GM19395 (cell line): ENCODE data around the gene HIPK2.
A peak's percentile ranks its signal among the peaks of the same experiment; 100 is the strongest.

Source experiments
- ATAC-seq: cut with Tn5 transposase; IDR thresholded peaks from one replicate; pipeline ENCODE4 v1.9.1; 2021; ENCODE audit warnings: mild to moderate bottlenecking, moderate library complexity; ENCODE audit not compliant: unreplicated experiment

HIPK2 gene

GRCh38 chr7:139658296-139658695, 119.5 kb downstream of the HIPK2 start:
- ATAC-seq: no peak

DNA sequence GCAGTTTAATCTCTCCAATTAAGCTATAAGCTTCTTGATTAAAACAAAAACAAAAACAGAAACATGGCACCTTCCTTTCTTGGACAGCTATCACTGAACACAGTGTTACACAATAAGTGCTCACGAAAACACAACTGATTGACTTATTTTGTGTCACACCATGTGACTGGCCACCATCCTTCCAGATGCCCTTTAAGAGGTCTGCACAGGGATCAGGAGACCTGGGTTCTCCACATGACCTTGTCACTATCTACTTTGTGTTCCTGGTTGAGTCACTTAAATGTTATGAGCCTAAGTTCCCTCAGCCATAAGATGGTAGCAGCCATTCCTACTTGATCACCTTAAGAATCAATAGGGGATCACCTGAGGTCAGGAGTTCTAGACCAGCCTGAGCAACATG, 120.1 kb downstream of the HIPK2 start:
- ATAC-seq: no peak

DNA sequence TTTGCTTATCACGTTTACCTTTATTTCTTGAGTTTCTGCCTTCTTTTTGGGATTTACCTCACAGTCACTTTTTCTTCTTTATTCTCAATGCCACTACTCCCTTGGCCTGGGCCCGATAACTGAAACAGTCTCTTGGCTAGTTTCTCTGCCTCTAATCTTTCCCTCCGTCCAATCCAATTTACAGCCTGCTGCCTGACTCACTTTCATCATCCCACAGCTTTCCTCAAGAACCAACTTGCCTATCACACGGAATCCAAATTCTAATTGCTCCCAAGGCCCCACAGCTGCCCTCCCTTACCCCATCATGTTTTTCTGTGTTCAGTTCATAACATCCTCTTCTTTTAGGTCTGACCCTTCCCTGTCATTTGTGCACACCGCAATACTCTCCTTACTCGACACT, 121.4 kb downstream of the HIPK2 start:
- no peak for ATAC-seq

DNA sequence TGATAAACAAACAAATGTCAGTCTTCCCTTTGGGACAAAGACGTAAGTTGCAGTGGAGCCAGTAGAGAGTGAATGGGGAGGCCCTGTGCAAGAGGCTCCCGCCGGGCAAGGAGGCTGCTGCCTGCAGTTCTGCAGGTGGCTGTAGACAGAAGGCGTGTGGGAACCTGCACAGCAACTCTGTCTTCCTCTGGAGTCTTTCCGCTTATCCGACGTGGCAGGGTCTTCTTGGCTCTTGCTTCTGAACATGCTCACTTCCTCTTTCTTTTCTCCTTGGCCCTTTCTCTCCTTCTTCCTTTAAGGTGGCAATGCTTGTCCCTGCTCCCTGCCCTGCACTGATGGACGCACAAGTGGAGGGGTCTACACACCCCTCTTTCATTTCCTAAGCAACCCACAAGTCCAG, 122.5 kb downstream of the HIPK2 start:
- peak; percentile 72 for ATAC-seq

GRCh38 chr7:139654276-139655181, 123.3 kb downstream of the HIPK2 start:
- no peak for ATAC-seq

- ATAC-seq: no peak
Measured at GRCh38 chr7:139651914-139652313, 125.9 kb downstream of the HIPK2 start.

DNA sequence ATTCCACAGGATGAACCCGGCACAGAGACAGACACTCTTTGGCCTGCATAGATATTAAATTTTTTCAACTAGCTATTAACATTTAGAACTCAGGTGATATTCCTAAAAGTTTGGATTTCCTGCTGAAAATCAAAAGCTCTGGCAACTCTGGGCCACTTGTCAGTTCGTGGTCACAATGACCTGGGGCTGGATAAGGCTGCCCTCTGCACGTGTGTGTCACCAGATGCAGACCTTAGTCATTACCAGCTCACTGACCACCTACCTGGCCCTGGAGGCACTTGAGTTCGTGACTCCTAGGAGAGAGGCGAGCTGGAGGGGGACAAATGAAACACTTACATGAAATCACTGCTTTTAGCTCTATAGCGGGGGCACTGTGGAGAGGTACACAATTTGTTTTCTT, 126.5 kb downstream of the HIPK2 start:
- ATAC-seq: no peak

GRCh38 chr7:139650429-139651100, 127.2 kb downstream of the HIPK2 start:
- ATAC-seq: no peak

GRCh38 chr7:139648941-139649425, 128.8 kb downstream of the HIPK2 start:
- peak; percentile 85 for ATAC-seq

GRCh38 chr7:139648391-139648861, 129.4 kb downstream of the HIPK2 start:
- ATAC-seq: peak; percentile 6

DNA sequence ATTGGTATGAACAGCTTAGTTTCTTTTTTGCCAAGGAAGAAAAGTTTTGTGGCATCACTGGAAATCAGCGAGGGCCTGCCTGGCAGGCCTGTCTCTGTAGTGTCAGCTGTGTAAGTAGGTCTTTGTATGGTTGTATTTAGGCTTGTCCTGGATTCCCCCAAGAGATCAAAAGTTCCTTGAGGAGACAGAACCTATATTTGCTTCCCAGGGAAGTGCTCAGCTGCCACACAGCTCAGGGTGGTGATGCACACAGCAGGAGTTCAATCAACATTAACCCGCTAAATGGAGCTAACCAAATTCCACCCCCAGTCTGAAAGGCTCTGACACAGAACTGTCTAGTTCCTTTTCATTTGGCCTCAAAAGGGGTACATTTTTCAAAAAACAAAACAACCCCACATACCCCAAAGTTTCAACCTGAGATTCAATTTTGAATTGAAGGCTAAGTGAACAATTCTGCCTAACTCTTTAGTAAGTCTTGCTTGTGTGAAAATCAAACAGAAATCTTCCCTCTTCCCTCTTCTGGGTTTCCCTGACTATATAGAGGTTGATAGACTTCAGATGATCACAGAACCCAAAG, 129.9 kb downstream of the HIPK2 start:
- no peak for ATAC-seq

DNA sequence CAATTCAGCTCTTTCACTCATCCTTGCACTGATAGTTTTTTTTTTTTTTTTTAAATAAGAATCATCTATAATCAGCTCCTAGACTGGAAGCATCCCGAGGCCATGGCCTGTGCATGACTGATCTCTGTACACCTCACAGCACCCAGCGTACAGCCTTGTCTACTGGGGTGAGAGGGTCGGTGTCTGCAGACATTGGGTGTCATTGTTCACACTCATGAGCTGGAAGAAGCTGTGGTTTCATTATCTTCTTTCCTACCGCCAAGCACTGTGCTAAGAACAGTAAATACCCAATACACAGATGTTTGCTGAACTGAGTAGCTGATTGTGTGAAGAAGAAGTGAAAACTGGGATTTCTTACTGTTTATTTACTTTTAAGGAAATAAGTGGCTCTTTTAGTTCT, 130.7 kb downstream of the HIPK2 start:
- ATAC-seq: no peak

GRCh38 chr7:139646566-139646965, 131.2 kb downstream of the HIPK2 start:
- ATAC-seq: no peak

- no peak for ATAC-seq
Measured at GRCh38 chr7:139645572-139646523, 131.9 kb downstream of the HIPK2 start.

DNA sequence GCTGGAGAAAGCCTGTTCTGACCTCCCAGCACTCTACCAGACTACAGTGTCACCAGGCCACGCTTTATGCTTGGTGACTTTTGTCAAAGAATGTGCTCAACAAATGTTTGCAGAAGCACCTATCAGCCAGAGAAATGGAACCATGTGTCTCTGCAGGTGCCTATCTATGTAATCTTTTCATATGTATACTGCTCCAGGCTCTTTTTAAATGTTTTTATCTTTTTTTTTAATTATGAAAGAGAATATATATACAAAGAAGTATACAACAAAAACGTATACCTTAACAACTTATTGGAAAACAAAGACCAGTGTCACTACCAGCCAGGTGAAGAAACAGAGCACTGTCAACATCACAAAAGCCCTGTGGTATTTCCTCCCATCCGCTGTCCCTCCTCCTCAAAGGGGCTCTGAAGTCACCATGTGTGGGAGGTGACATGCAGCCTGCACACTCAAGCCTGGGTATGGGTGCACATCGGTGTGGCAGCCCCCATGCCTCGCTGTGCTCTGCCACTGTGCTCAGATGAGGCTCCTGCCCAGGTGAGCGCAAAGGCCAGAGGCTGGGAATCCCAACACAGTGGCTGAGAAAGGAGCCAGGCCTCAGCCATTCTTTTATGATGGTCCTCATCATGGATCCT, 133.7 kb downstream of the HIPK2 start:
- no peak for ATAC-seq

DNA sequence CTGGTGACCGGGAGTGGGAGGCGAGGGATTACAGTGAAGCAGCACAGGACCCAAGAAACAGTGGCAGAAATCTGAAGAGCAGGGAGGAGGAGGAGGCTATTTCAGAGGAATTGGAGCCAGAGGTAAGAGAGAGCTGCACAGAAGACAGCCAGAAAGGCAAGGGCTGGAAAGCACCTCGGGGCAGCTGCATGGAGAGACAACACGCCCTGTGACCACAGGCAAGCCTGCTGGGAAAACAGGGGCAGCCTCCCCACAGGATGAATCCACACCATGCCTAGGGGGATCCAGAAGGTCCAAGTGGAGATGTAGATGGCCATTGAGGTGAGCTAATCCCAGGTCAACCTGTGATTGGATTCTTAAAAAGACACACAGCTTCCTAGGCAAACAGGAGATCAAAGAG, 135.5 kb downstream of the HIPK2 start:
- ATAC-seq: no peak

GRCh38 chr7:139641337-139641992, 136.3 kb downstream of the HIPK2 start:
- ATAC-seq: no peak

- no peak for ATAC-seq
Measured at GRCh38 chr7:139640681-139641080, 137.1 kb downstream of the HIPK2 start.

DNA sequence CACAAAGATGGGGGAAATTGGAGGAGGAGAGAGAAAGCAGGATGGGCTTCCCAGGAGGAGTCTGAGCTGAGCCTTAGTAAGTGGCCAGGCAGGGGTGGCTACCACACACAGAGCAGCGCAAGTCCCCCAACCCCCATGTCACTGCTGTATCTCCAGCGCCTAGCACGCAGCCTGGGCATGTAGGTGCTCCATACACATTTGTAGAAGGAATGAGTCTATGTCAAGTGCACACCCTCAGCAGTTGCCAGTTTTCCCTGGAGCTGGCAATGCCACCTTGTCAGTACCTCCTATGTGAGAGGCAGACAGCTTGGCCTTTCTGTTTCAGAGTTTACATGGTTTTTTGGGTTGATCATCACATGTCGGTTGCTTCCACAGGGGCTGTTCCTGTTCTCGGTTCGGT, 138.2 kb downstream of the HIPK2 start:
- ATAC-seq: no peak
